ENCODE results near the gene ANO5. TPM values are rescaled to one million over a fixed set of nuclear protein-coding genes. Genes with fewer than 3 reads are reported as not detected.

Gene ANO5
- total RNA-seq, 1 experiment from 2014 or later: 3.4 TPM

DNA sequence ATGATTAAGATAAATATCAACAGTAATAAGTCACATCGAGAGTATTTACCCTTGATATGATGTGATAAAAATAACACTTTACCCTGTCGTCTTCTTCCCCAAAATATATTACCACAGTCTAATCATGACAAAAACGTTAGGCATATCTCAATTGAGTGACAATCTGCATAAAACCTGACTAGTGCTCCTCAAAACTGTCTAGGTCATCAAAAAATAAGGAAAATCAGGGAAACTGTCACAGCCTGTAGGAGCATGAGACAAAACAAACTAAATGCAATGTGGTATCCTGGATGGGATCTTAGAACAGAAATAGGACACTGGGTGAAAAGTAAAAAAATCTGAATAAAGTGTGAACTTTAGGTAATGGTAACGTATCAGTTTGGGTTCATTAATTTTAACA lies 19.4 kb upstream of the ANO5 start:
- H3K9me3 Mint-ChIP-seq: no peaks in the 10 kb centered on the region
- no peaks in the 10 kb centered on the region for H4K20me1 ChIP-seq (ENCODE audit: control insufficient read depth, insufficient read depth, insufficient read length)
- no peak overlapping the region for H2BK20ac ChIP-seq (ENCODE audit: low read depth, low read length, poor library complexity, severe bottlenecking)
- H2BK120ac ChIP-seq (ENCODE audit: low read depth, low read length, poor library complexity, severe bottlenecking): no peak overlapping the region
- H3K27me3 ChIP-seq (ENCODE audit: insufficient read depth, low read length): no peaks in the 10 kb centered on the region
- no peak overlapping the region for H2AK5ac ChIP-seq (ENCODE audit: insufficient read length, low read length)
- no peak for DNase-seq
- H3K4ac ChIP-seq (ENCODE audit: low read depth, low read length): no peak overlapping the region
- H3K9me3 ChIP-seq (ENCODE audit: control insufficient read depth, low read depth, low read length): no peaks in the 10 kb centered on the region
- H3K4me1 ChIP-seq (ENCODE audit: insufficient read depth, low read length): no peaks in the 10 kb centered on the region
- no peak overlapping the region for H2BK5ac ChIP-seq (ENCODE audit: insufficient read length, low read length)
- H4K5ac ChIP-seq (ENCODE audit: insufficient read length, low read depth, low read length): no peak overlapping the region
- no peak overlapping the region for H3K23ac ChIP-seq (ENCODE audit: insufficient read length, low read depth, low read length)
- no CpG with 5 or more reads among the region's 4 CpGs for WGBS (ENCODE audit: extremely low coverage, insufficient read length, low lambda C conversion rate)
- H3K4me1 Mint-ChIP-seq: no peaks in the 10 kb centered on the region
- H4K91ac ChIP-seq (ENCODE audit: insufficient read length, low read depth, low read length): no peak overlapping the region
- H3K9ac ChIP-seq (ENCODE audit: extremely low read depth, insufficient read length, low read length): no peak overlapping the region
- H3K79me2 ChIP-seq (ENCODE audit: insufficient read depth, low read length): no peaks in the 10 kb centered on the region
- H4K8ac ChIP-seq (replicated peaks; ENCODE audit: insufficient read length, low read depth, low read length): no peak overlapping the region
- H3K27me3 Mint-ChIP-seq (ENCODE audit: low read depth): no peaks in the 10 kb centered on the region; the same call in 1 of the 2 replicates
- no peaks in the 10 kb centered on the region for H3K23me2 ChIP-seq (ENCODE audit: insufficient read length, low read depth, low read length, poor library complexity, severe bottlenecking)
- H3T11ph ChIP-seq (ENCODE audit: low read length): no peak overlapping the region
- H3K14ac ChIP-seq (ENCODE audit: insufficient read depth, low read length): no peak overlapping the region
- no peak overlapping the region for H3K18ac ChIP-seq (ENCODE audit: insufficient read length, low read depth, low read length)
- no peak overlapping the region for H3K4me3 Mint-ChIP-seq
- no peaks in the 10 kb centered on the region for H3K79me1 ChIP-seq (ENCODE audit: insufficient read depth, low read depth, low read length, poor library complexity, severe bottlenecking)
- TF ChIP-seq, protein P1, sequence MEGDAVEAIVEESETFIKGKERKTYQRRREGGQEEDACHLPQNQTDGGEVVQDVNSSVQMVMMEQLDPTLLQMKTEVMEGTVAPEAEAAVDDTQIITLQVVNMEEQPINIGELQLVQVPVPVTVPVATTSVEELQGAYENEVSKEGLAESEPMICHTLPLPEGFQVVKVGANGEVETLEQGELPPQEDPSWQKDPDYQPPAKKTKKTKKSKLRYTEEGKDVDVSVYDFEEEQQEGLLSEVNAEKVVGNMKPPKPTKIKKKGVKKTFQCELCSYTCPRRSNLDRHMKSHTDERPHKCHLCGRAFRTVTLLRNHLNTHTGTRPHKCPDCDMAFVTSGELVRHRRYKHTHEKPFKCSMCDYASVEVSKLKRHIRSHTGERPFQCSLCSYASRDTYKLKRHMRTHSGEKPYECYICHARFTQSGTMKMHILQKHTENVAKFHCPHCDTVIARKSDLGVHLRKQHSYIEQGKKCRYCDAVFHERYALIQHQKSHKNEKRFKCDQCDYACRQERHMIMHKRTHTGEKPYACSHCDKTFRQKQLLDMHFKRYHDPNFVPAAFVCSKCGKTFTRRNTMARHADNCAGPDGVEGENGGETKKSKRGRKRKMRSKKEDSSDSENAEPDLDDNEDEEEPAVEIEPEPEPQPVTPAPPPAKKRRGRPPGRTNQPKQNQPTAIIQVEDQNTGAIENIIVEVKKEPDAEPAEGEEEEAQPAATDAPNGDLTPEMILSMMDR (conservative IDR thresholded peaks at IDR 0.05): no peak
- no peak overlapping the region for H2AFZ ChIP-seq (ENCODE audit: low read length)
- no peak overlapping the region for H3K4me2 ChIP-seq (ENCODE audit: insufficient read depth, insufficient read length, low read length)
- H2BK12ac ChIP-seq (ENCODE audit: insufficient read length, low read depth, low read length): no peak overlapping the region
- H3K27ac Mint-ChIP-seq: no peak overlapping the region
- no peaks in the 10 kb centered on the region for H3K36me3 Mint-ChIP-seq (ENCODE audit: insufficient read depth in 1 of 3, low read depth in 3 of 3)
- no peak overlapping the region for H3K56ac ChIP-seq (ENCODE audit: insufficient read length, low read depth, low read length)
- H2BK15ac ChIP-seq (ENCODE audit: low read depth, low read length): no peak overlapping the region
- H3K27ac ChIP-seq (ENCODE audit: insufficient read length, low read depth, low read length): no peak overlapping the region

Data from H9 (cell line).